MM.1S (cell line): ENCODE measurements around the gene EML5.

Experiments
- EZH2phosphoT487 ChIP-seq: fragments of 300-600 bp; sonication (generic); IDR thresholded peaks from 2 replicates; pipeline ENCODE4 v1.6.1; 2018; ENCODE audit warnings: antibody characterized with exemption, low read length
- TF ChIP-seq, protein P1 (sequence below): fragments of 300-600 bp; sonication (generic); IDR thresholded peaks from 2 replicates; pipeline ENCODE4 v1.5.1; 2016; ENCODE audit warnings: antibody characterized with exemption, low read length, mixed read lengths

DNA sequence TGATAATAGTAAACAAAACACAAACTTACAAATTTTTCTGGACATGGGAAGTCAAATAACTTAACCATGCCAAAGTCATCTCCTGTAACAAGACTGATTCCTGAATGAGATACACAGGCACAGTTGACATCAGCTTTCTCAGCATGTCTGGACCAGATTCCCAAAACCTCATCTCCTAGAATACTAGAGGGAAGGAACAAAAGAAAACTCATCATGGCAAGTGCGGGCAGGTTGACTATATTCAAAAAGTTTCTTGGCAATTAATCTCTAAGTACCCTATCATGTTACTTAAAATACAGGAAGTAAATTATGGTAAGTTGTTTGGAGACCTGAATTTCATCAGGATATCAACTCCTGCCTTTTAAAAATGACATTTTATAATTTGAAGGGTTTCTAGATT lies 176.1 kb downstream of the EML5 start:
- TF ChIP-seq, protein P1, sequence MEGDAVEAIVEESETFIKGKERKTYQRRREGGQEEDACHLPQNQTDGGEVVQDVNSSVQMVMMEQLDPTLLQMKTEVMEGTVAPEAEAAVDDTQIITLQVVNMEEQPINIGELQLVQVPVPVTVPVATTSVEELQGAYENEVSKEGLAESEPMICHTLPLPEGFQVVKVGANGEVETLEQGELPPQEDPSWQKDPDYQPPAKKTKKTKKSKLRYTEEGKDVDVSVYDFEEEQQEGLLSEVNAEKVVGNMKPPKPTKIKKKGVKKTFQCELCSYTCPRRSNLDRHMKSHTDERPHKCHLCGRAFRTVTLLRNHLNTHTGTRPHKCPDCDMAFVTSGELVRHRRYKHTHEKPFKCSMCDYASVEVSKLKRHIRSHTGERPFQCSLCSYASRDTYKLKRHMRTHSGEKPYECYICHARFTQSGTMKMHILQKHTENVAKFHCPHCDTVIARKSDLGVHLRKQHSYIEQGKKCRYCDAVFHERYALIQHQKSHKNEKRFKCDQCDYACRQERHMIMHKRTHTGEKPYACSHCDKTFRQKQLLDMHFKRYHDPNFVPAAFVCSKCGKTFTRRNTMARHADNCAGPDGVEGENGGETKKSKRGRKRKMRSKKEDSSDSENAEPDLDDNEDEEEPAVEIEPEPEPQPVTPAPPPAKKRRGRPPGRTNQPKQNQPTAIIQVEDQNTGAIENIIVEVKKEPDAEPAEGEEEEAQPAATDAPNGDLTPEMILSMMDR, result no peak
- TF ChIP-seq EZH2phosphoT487, result no peak
